Keratinocyte (primary cell): ENCODE measurements around the gene EPB41L4B.

Experiments
- EZH2 ChIP-seq: IDR thresholded peaks from one replicate; pipeline ENCODE4 v1.6.1; 2012; ENCODE audit warnings: inconsistent platforms, mild to moderate bottlenecking, low read length, moderate library complexity
- TF ChIP-seq, protein P1 (sequence below), 3 experiments: IDR thresholded peaks in 1 of 3; conservative IDR thresholded peaks in 1 of 3; optimal IDR thresholded peaks in 1 of 3; 2 replicates in 2 of 3; 3 replicates in 1 of 3; pipeline versions ENCODE3 to v1.5.1; 2011; ENCODE audit warnings: low read length in 3 of 3, mild to moderate bottlenecking in 3 of 3, moderate library complexity in 2 of 3, control low read depth in 1 of 3, inconsistent platforms in 1 of 3; ENCODE audit not compliant: insufficient read depth in 2 of 3; ENCODE audit errors: extremely low read depth in 1 of 3

DNA sequence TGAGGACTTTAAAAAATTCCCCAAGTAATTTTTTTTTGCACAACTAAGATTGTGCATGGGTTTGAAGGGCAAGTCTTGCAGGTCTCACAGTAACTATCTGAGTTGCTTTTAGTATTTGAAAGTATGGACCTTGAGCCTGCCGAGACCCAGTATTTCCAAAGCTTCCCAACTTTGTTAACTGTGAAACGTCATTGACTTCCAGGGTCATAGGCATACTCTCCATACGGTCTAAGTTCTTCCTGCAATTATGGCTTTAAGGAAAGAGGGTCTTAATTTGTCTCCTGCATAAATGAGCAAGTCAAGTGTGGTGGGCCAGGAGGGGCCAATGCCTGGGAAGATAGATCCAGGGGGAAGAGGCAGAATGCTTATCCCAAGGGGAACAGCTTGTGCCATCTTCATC, 24.0 kb upstream of the EPB41L4B start:
- TF ChIP-seq, protein P1, sequence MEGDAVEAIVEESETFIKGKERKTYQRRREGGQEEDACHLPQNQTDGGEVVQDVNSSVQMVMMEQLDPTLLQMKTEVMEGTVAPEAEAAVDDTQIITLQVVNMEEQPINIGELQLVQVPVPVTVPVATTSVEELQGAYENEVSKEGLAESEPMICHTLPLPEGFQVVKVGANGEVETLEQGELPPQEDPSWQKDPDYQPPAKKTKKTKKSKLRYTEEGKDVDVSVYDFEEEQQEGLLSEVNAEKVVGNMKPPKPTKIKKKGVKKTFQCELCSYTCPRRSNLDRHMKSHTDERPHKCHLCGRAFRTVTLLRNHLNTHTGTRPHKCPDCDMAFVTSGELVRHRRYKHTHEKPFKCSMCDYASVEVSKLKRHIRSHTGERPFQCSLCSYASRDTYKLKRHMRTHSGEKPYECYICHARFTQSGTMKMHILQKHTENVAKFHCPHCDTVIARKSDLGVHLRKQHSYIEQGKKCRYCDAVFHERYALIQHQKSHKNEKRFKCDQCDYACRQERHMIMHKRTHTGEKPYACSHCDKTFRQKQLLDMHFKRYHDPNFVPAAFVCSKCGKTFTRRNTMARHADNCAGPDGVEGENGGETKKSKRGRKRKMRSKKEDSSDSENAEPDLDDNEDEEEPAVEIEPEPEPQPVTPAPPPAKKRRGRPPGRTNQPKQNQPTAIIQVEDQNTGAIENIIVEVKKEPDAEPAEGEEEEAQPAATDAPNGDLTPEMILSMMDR (optimal IDR thresholded peaks at IDR 0.05 in 1 of 3, IDR thresholded peaks at IDR 0.05 in 1 of 3, conservative IDR thresholded peaks at IDR 0.05 in 1 of 3; ENCODE audit: extremely low read depth in 1 of 3, insufficient read depth in 2 of 3, low read length in 3 of 3), result no peak
- TF ChIP-seq EZH2, result no peak
